NCI-H2227 (cell line): ENCODE measurements around the gene RMC1.
"Not testable (repeated sequence)": the region's sequence is repeated elsewhere in the genome, so short reads cannot be mapped to it uniquely, and the experiment has no call there.

Source experiments
- DNase-seq: peaks from one replicate; lab custom pipeline; 2025; ENCODE audit not compliant: unreplicated experiment; lab: John Stamatoyannopoulos, UW

Gene RMC1

GRCh38 chr18:23503038-23503962 lies at the start of gene RMC1:
Gene RMC1 (plus strand): TSS chr18:23503511. CDS start chr18:23503619, 108 bp downstream.
- DNase-seq: peak; percentile 96

GRCh38 chr18:23453680-23454058 lies 49.6 kb upstream of the RMC1 start:
- no peak for DNase-seq

- DNase-seq: no peak
Measured at GRCh38 chr18:23456835-23457234, 46.5 kb upstream of the RMC1 start.

GRCh38 chr18:23458830-23459529 lies 44.3 kb upstream of the RMC1 start:
- DNase-seq: no peak

GRCh38 chr18:23459530-23459921 lies 43.8 kb upstream of the RMC1 start:
- no peak for DNase-seq

- DNase-seq: no peak
Measured at GRCh38 chr18:23460285-23461273, 42.7 kb upstream of the RMC1 start.

- no peak for DNase-seq
Measured at GRCh38 chr18:23462876-23463275, 40.4 kb upstream of the RMC1 start.

GRCh38 chr18:23468753-23469459 lies 34.4 kb upstream of the RMC1 start:
- no peak for DNase-seq

GRCh38 chr18:23470620-23471387 lies 32.5 kb upstream of the RMC1 start:
- no peak for DNase-seq

- DNase-seq: no peak
Measured at GRCh38 chr18:23471486-23471885, 31.8 kb upstream of the RMC1 start.

GRCh38 chr18:23479829-23480505 lies 23.3 kb upstream of the RMC1 start:
- DNase-seq: no peak

GRCh38 chr18:23484561-23485182 lies 18.6 kb upstream of the RMC1 start:
- no peak for DNase-seq

- no peak for DNase-seq
Measured at GRCh38 chr18:23485386-23485785, 17.9 kb upstream of the RMC1 start.

GRCh38 chr18:23487738-23488570 lies 15.4 kb upstream of the RMC1 start:
- DNase-seq: no peak

- not testable (repeated sequence) for DNase-seq
Measured at GRCh38 chr18:23489586-23489985, 13.7 kb upstream of the RMC1 start.

- no peak for DNase-seq
Measured at GRCh38 chr18:23493654-23494053, 9.7 kb upstream of the RMC1 start.

GRCh38 chr18:23494992-23495391 lies 8.3 kb upstream of the RMC1 start:
- DNase-seq: no peak
